Stimulated activated naive B cell treated with anti-CD40 and anti-IgM and Interleukin-4, amounts not matched to agents 10 μg/mL and 1 μg/mL and 100 μg/mL, for 72 hours (primary cell): Measurements from ENCODE around the gene PTPRN2.

ENCODE experiments used
- ATAC-seq, 2 donors: fragments of 150-1000 bp; cut with Tn5 transposase; replicated peaks; 2 replicates each; pipeline ENCODE4 v1.10.0; 2021; ENCODE audit warnings: moderate library complexity in 1 of 2
- DNase-seq: peaks from one replicate; pipeline ENCODE4 v3.0.0; 2021
- H3K27ac Mint-ChIP-seq: one replicate; pipeline ENCODE4 v1.8.0; 2022; ENCODE audit warnings: mild to moderate bottlenecking, mixed read lengths
- H3K27me3 Mint-ChIP-seq, 2 donors: one replicate each; pipeline ENCODE4 v1.8.0; 2022; ENCODE audit warnings: mixed read lengths in 2 of 2
- H3K36me3 Mint-ChIP-seq, 2 donors: one replicate each; pipeline ENCODE4 v1.8.0; 2022; ENCODE audit warnings: mixed read lengths in 2 of 2, mild to moderate bottlenecking in 1 of 2
- H3K4me1 Mint-ChIP-seq, 2 donors: one replicate each; pipeline ENCODE4 v1.8.0; 2022; ENCODE audit warnings: mixed read lengths in 2 of 2, mild to moderate bottlenecking in 1 of 2
- H3K4me3 Mint-ChIP-seq, 2 donors: one replicate each; pipeline ENCODE4 v1.8.0; 2022; ENCODE audit warnings: mild to moderate bottlenecking in 2 of 2, mixed read lengths in 2 of 2, moderate library complexity in 1 of 2
- H3K9me3 Mint-ChIP-seq, 2 donors: one replicate each; pipeline ENCODE4 v1.8.0; 2022; ENCODE audit warnings: mixed read lengths in 2 of 2, mild to moderate bottlenecking in 1 of 2

Gene PTPRN2

DNA sequence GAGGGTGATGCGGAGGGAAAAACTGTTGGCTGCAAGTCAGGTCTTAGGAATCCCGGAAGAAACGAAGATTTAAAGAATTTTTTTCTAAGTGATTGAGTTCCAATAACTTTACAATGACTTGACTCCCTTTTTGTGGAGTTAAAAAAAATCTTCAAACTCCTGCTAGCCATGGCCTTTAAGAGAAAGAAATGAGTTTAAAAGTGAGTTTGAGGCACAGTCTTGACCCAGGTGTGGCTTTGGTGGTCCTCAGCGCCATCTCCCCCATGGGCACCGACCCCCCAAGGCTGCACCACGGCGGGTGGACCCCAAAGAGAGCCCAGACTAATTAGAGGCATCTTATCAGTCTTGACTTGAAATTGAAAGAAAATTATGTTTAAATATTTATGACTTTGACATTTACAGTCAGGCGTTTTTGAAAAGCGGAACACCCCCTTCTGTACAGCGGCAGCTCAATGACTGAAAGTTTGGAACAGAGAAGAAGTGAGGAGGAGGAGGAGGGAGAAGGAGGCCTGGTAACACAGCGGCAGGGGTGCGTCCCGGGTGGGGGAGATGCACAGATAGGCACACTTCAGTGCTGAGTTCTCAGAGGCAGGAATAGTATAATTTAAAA lies 901.2 kb downstream of the PTPRN2 start:
- H3K27me3 Mint-ChIP-seq = peaks cover 51 to 79% of the 10 kb centered on the region in 2 donors
- H3K4me3 Mint-ChIP-seq = peak overlapping the region in 1 of 2 donors; percentile 29
- H3K27ac Mint-ChIP-seq = peak overlapping the region; percentile 44
- ATAC-seq (no peak), DNase-seq (no peak)
- peaks cover 0 to 1% of the 10 kb centered on the region in 2 donors for H3K36me3 Mint-ChIP-seq
- no peaks in the 10 kb centered on the region for H3K9me3 Mint-ChIP-seq
- peaks cover 6 to 8% of the 10 kb centered on the region in 2 donors for H3K4me1 Mint-ChIP-seq

DNA sequence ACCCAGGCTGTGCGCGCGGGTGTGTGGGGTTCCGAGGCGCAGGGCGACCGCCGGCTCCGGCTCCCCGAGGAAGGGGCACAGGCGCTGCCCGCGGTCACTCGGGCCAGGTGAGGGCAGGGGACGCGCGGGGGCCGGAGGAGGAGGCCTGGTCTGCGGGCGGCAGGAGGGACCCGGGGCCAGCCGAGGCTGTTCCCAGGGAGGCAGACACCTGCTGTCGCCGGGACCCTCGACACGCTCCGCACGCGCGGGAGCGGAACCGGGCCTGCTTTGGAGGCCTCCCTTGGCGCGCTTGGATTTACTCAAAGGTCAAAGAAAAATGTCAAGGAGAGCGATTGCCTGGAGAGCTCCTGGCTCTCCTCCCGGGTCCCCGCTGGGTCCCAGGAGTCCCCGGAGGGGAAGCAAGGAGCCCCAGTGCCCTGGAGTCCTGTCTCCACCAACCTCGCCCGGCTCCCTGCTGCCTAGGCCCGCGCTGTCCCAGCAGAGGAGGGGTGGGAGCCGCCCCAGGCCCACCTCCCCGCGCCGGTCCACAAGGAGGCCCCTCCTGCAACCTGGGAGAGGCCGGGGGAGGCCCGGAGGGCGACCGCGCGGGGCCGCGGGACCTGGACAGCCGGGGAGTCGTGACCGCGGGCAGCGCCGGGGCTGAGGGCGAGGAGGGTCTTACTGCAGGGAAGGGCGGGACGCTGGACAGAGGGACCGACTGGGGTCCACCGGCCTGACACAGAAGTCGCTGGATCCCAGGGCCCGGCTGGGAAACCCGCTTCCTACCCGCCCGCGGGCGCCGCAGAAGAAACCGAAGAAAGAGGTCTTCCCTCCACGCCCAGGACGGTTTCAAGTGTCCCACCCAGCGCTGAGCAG lies 902.0 kb downstream of the PTPRN2 start:
- Mint-ChIP-seq H3K9me3 (no peaks in the 10 kb centered on the region), H3K27me3 (peaks cover 57 to 82% of the 10 kb centered on the region in 2 donors), H3K36me3 (peaks cover 0 to 1% of the 10 kb centered on the region in 2 donors), H3K27ac (no peak overlapping the region), H3K4me3 (peak overlapping the region in 1 of 2 donors; percentile 44), H3K4me1 (peaks cover 6 to 8% of the 10 kb centered on the region in 2 donors)
- DNase-seq (no peak), ATAC-seq (no peak)

DNA sequence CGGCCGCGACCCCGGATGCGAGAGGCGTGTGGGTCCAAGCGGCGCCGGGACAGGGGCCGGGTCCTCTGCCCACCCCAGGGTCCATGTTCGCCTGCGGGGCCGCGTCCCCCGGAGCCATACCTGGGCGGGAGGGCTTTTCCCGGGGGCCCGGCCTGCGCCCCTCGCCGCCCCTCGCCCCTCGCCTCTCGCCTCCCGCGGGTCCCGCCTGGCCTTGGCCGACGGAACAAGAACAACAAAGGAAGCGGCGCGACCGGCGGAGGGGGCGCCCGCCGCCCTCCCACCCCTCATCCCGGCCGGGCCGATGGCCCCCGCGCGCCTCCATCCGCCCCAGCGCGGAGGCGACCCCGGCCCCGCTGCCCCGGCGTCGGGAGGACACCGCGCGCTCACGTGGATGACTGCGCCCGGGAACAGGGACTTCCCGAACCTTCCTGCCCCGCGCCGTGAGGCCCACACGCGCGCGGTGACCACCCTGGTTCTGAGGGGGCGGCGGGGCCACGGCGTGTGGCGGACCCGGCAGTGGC lies 902.7 kb downstream of the PTPRN2 start:
- no peaks in the 10 kb centered on the region for H3K9me3 Mint-ChIP-seq
- H3K27me3 Mint-ChIP-seq = peaks cover 61 to 85% of the 10 kb centered on the region in 2 donors
- DNase-seq (no peak), ATAC-seq (no peak)
- no peak overlapping the region for H3K27ac Mint-ChIP-seq
- H3K4me3 Mint-ChIP-seq = no peak overlapping the region
- H3K36me3 Mint-ChIP-seq = peaks cover 0 to 1% of the 10 kb centered on the region in 2 donors
- peaks cover 6% of the 10 kb centered on the region in 2 donors for H3K4me1 Mint-ChIP-seq

DNA sequence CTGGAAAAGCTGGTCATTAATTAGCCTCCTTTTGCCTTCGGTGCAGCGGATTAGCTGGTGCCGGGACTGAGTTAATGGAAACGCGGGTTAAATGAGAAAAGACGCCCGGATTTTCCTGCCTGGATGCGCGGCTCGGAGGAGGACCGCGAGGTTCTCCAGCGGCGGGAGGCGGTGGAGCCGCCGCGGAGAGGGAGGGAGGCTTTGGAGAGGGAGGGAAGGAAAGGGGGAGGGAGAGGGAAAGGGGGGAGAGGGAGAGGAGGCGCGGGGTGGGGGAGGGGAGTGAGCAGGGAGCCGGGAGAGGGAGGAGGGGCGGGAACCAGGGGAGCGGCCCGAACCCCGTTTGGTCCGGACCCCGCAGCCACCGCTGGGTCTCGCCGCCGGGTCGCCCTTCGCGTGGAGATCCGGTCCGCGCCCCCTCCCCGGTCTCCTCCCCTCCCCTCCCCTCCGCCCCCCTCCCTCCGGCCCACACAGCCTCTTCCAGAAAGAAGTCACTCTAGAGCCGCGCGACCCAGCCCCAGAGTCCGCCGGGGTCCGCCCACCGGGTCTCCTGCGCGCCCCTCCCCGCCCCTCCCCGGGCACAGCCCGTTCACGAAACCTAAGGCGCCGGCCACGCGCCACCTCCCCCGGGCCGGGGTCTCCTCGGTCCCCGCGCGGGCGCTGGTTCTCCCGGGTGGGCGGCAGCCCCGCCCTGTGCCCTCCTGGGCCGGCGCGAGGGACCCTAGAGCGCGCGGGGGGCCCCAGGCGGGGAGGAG lies 903.3 kb downstream of the PTPRN2 start:
- H3K9me3 Mint-ChIP-seq = no peaks in the 10 kb centered on the region
- peaks cover 62 to 83% of the 10 kb centered on the region in 2 donors for H3K27me3 Mint-ChIP-seq
- ATAC-seq (no peak), DNase-seq (no peak)
- peak overlapping the region; percentile 43 to 73 for H3K4me3 Mint-ChIP-seq
- peaks cover 0 to 1% of the 10 kb centered on the region in 2 donors for H3K36me3 Mint-ChIP-seq
- peak overlapping the region; percentile 93 for H3K27ac Mint-ChIP-seq
- H3K4me1 Mint-ChIP-seq = peaks cover 6% of the 10 kb centered on the region in 2 donors

DNA sequence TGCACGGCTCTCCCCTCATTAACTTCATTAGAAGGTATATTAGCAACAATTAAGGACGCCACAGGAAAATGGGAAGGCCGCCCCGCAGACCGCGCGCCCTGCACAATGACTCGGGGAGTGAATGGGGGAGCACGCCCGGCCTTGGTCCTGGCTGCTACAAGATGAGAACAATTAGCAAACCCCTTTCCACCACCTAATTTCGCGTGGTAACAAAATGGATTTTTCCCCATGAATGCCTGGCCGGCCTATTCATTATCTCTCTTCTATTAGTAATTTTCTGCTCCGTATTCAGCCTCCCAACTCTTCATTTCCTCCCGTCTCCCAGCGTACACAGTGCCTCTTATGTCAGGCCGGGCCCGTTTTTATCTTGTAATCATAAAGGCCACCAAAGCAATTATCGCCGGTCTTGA lies 903.9 kb downstream of the PTPRN2 start:
- Mint-ChIP-seq H3K27ac (peak overlapping the region; percentile 93), H3K4me3 (peak overlapping the region in 1 of 2 donors; percentile 73), H3K36me3 (peaks cover 0 to 1% of the 10 kb centered on the region in 2 donors), H3K4me1 (peaks cover 6% of the 10 kb centered on the region in 2 donors), H3K9me3 (no peaks in the 10 kb centered on the region), H3K27me3 (peaks cover 64 to 82% of the 10 kb centered on the region in 2 donors)
- DNase-seq (no peak), ATAC-seq (no peak)

DNA sequence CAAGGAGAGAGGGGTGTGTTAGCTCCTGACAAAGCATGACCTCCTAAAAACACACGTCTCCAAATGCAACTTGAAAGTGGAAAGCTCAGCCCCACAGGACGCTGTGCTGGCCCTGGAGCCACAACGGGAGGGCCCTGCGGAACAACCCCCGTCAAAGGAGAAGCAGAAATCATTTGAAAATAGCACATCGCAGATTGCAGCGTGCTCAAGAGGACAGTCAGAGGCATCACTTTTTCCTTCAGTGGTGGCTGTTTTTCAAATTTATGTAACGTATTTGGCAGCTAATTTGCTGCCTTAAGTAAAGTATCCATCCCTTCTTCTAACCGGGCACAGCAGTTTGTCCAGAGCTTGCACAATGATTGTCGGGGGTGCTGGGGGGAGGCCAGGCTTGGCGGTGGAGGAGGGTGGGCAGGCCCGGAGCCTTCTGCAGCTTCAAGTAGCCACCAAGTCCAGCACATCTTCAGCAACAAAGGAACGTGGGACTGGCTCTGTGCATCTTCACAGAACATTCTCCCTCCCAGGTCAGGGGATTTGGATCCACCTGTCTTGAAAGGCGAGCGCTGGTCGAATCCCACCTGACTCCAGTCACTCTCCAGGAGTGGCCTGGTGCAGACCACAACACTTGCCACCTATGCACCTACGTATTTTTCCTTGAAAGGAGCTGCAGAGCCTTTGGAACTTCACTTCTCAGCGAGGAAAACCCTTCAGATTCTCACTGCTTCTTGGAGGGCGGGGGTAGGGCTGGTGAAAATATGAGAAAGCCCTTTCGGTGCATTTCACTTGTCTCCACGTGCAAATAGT lies 904.5 kb downstream of the PTPRN2 start:
- H3K4me3 Mint-ChIP-seq = no peak overlapping the region
- peaks cover 60 to 82% of the 10 kb centered on the region in 2 donors for H3K27me3 Mint-ChIP-seq
- ATAC-seq (no peak), DNase-seq (no peak)
- H3K9me3 Mint-ChIP-seq = no peaks in the 10 kb centered on the region
- H3K4me1 Mint-ChIP-seq = peaks cover 6% of the 10 kb centered on the region in 2 donors
- H3K36me3 Mint-ChIP-seq = peaks cover 0 to 1% of the 10 kb centered on the region in 2 donors
- no peak overlapping the region for H3K27ac Mint-ChIP-seq

DNA sequence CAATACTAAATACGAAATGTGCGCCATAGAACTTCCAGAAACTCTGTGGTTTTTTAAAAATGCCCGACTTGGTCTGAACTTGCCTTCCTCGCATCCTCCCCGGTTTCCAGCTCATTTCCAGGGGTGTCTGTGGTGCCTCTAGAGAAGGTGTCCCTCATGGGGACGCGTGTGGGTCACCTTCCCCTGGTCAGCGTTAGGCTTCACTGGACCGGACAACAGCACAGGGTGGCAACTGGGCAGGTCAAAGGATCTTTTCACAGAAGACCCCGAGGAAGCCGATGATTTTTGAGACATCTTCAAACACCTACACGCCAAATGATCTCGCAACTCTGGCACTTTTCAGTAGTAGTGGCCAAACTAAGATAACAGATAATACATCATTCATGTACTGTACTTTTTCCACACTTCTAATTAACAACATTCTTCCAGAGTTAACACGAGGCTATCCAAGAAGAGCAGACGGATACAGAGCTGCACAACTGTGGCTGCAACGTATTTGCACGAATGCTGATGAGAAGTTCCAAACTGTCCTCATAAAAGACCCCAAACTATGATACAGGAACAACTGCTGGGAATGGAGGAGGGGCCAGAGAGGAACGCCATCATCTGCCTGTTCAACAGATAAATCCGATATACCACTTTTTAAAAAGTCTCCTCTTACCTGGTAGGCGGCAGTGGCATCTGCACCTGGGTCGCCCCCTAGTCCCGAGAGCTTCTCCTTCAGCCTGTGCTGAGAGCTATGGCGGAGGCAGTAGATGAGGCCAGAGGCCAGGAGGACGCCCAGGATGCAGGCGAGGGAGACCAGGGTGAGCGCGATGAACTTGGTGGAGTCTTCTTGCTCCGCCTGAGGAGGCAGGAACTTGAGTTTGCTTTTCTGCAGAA lies 905.3 kb downstream of the PTPRN2 start:
- no peak overlapping the region for H3K4me3 Mint-ChIP-seq
- peak overlapping the region; percentile 37 for H3K27ac Mint-ChIP-seq
- no peak for DNase-seq
- no peak for ATAC-seq
- no peaks in the 10 kb centered on the region for H3K9me3 Mint-ChIP-seq
- H3K4me1 Mint-ChIP-seq = peaks cover 6% of the 10 kb centered on the region in 2 donors
- peaks cover 0 to 1% of the 10 kb centered on the region in 2 donors for H3K36me3 Mint-ChIP-seq
- H3K27me3 Mint-ChIP-seq = peaks cover 65 to 85% of the 10 kb centered on the region in 2 donors

DNA sequence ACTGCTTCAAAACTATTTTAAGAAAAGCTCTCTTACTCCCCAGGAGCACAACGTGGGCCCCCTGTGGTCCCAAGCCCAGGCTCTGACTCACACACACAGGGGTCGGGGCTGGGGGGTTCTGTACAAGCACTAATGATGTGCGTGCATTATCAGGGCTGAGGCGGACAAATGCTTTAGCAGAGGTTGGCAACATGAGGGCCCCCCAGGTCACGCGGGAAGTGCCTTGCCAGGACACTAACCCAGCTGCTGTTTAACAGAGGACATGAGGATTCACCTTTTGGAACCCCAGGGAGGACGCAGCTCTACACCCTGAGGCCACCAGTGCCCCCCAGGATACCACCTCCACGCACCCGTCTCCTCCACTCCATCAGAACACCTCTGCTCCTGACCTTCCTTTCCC lies 908.0 kb downstream of the PTPRN2 start:
- DNase-seq (no peak), ATAC-seq (no peak)
- Mint-ChIP-seq H3K27ac (no peak overlapping the region), H3K36me3 (peaks cover 0 to 1% of the 10 kb centered on the region in 2 donors), H3K4me1 (peaks cover 0 to 2% of the 10 kb centered on the region in 2 donors), H3K9me3 (no peaks in the 10 kb centered on the region), H3K27me3 (peaks cover 82 to 90% of the 10 kb centered on the region in 2 donors), H3K4me3 (no peak overlapping the region)

DNA sequence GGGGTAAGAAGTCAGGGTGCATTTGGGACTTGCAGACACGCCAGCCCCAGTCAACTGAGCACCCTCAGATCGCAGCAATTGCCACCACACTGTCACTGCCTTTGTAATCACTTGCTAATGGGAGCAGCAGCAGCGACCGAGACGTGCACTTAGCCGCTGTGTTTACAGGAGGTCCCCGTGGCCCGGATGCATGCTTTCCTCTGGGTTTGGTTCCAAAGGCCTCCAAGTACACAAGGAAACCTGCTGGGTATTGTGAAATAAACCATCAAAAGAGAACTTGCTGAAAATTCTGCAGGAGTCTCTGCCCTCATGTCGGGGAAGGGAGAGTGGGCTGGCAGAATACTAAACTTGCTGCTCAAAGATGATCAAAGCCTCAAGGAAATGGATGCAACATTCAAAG lies 909.1 kb downstream of the PTPRN2 start:
- Mint-ChIP-seq H3K4me3 (no peak overlapping the region), H3K27ac (no peak overlapping the region), H3K36me3 (no peaks in the 10 kb centered on the region), H3K27me3 (peaks cover 79 to 91% of the 10 kb centered on the region in 2 donors), H3K4me1 (no peaks in the 10 kb centered on the region), H3K9me3 (no peaks in the 10 kb centered on the region)
- DNase-seq (no peak), ATAC-seq (no peak)

DNA sequence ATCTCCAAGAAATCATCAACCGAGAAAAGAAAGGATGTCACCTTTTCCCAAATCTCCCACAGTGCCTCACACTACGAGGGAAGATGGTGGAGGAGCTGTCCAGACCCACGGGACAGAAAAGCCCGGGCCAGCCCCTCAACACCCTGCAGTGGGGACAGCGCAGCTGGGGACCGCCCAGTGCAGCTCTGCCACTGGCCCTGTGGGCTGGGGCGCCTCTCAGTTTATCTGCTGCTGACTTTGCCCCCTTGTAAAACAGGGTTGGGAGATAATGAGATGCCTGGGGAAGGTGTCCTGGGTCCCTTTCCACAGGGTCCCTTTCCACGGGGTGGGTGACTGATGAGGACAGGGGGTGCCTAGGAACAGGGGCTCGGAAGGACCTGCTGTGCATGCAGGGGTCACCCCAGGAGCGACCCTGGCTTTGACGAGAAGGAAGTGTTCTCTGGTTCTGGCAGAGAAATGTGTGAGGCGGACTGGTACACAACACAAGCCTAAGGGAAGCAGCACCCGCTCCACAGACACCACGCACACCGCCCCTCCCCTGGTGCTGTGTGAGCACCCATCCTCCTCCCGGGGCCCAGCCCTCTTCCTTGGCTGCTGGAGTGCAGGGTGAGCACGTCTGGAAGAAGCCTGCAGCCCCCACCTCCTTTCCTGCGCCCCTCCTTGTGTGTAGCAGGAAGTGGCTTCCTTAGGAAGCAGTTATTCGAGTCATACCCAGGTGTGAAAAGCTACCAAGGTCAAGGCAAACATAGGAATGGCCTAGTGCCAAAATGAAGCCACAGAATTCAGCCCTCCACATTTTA lies 911.0 kb downstream of the PTPRN2 start:
- no peak for ATAC-seq
- Mint-ChIP-seq H3K27me3 (peaks cover 61 to 72% of the 10 kb centered on the region in 2 donors), H3K36me3 (no peaks in the 10 kb centered on the region), H3K9me3 (no peaks in the 10 kb centered on the region), H3K4me1 (no peaks in the 10 kb centered on the region), H3K27ac (no peak overlapping the region), H3K4me3 (no peak overlapping the region)
- DNase-seq = no peak

DNA sequence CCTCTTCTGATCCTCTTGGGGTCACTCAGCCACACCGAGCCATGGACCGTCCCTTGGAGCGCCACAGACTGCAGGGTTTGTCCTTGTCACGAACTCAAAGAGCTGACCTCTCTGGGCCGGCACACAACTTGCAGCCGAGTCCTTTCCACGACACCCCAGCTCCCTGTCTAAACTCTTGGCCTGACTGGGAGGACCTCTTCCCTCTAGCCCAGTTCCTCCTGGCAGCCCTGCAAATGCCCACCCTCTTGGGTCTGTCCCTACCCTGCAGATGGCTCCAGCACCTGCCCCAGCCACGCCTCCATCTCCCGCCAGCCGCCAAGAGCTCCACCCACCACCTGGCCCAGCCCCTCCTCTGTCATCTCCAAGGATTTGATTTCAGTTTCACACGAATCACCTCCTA lies 911.6 kb downstream of the PTPRN2 start:
- H3K27me3 Mint-ChIP-seq = peaks cover 58 to 69% of the 10 kb centered on the region in 2 donors
- no peak for DNase-seq
- no peak overlapping the region for H3K27ac Mint-ChIP-seq

DNA sequence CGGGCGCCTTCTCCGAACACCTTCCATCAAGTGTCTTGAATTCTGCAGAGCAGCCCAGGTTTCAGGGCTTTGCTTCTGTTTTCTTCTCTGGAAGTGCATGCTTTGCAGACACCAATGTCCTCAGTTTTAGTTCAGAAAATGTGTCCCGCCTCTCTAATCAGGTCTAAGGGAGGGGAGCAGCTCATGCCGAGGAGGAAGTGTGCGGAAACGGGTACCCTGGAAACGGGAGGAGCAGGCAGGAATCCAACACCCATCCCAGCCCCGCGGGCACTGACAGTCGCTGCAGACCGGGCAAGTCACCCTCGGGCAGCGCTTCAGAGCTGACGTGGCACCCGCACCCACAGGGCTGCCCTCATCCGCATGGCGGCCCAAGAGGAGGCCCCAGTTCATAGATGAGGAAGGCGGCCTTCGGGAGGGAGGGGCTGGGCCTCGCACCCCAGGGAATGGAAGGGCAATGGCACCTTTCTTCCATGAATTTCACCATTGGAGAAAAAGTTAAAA lies 912.1 kb downstream of the PTPRN2 start:
- Mint-ChIP-seq H3K36me3 (no peaks in the 10 kb centered on the region), H3K9me3 (no peaks in the 10 kb centered on the region), H3K4me1 (peaks cover 0 to 2% of the 10 kb centered on the region in 2 donors), H3K27me3 (peaks cover 54 to 68% of the 10 kb centered on the region in 2 donors), H3K27ac (no peak overlapping the region), H3K4me3 (no peak overlapping the region)
- ATAC-seq (no peak), DNase-seq (no peak)

More for the DNA sequence above, 911.6 kb downstream of the PTPRN2 start:
- no peak overlapping the region for H3K4me3 Mint-ChIP-seq
- no peaks in the 10 kb centered on the region for H3K36me3 Mint-ChIP-seq
- no peaks in the 10 kb centered on the region for H3K4me1 Mint-ChIP-seq
- ATAC-seq = no peak
- no peaks in the 10 kb centered on the region for H3K9me3 Mint-ChIP-seq
